HG03108 (cell line): ENCODE measurements around the gene AGBL3.
A peak's percentile ranks its signal among the peaks of the same experiment; 100 is the strongest.

Experiments
- ATAC-seq: cut with Tn5 transposase; IDR thresholded peaks from one replicate; pipeline ENCODE4 v1.9.1; 2021; ENCODE audit warnings: moderate library complexity; ENCODE audit not compliant: unreplicated experiment

Gene AGBL3

DNA sequence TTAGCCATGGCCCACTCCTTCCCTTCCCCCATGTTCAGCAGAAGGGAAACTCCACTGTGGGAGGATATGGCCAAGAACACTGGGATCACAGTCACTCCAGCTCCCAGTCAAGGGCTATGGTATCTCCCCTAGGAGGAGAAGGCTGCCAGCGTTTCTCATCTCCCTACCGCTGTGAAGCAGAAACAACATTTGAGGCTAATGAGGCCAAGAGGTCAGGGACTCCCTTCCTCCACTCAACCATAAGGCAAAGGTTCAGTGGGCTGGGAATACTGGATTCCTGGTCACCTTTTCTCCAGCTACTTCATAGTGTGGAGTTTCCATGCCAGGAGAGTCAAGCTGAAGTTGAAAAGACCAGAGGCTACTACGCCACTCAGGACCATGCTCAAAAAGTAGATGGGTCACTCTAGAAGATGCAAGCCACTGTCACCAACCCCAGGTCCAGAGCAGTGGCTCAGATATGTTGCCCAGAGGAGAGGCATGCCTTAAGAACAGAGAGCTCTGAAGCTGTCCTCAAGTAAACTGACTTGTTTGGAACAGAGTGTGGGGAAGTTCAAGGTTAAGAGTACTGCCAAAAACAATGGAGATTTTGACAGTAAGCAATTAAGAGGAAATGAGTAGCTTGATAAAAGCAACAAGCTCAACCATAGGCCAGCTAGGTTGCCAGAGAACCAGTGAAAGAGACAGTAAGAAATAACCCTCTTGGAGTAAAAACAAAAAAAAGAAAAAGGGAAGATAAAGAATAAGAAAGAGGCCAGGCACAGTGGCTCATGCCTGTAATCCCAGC, 157.8 kb downstream of the AGBL3 start:
- no peak for ATAC-seq

DNA sequence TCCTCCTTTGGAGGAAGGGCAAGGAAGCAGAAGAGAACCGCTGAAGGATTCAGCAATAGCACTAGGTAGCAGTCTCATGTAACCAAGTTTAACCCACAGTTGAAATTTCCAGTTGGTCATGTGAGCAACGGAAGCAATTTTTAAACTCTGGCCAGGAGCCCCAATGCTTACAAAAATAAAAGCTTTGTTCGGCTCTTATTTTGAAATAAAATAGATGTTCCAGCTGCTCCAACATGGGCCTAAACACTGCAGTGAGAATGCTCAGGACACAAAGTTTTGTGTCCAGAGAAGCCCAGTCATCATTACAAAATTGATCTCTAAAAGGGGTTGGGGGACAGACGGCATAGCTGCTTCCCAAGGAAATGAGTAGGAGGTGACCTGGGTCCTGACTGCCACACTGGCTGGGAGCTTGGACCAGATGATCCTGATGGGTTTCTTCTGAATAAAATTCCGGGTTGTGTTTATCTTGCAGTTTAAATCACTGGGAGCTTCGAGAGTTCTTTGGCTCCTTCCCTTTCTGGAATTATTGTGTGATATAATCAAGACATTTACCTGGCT, 161.1 kb downstream of the AGBL3 start:
- ATAC-seq: peak; percentile 25

DNA sequence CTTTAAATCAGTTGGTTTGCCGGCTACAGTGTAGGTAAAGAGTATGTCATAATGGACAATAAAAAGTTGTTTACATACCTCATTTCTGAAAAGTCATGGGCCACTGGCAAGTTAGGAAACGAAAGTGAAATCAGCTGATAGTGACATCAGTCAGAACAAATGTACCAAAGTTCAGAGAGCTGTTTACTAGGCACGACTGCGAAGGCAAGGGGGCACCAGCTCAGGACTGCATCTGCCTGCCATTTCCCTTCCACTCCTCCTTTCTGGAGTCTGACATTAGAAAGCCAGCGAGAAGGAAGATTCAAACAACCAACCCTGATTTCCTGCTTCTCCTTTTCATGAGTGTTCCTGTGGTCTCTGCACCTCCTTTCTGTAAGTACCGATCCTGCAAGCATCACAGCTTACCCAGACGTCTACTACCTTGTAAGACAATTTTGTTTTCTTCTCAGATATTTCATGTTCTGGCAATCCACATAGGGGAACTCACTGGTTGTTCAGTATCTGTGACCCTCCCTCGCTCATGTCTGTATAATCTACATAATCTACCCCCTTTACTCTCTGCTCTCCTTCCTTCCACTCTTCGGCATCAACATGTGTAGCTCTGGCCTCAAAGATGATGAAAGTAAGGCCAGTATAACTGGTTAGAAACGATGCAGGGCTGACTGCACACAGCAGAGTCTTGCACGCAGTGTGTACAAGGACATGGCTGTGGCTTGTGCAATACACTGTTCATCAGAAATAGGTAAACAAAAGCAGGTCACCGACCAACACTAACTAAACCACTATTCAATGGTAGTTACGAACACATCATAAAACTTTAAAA, 161.8 kb downstream of the AGBL3 start, which contains the start of gene TMEM140:
Gene TMEM140, plus strand, starts transcription at position 174 of the 823 bp plus-strand sequence. CDS start 16,370 bp downstream, outside the sequence.
- ATAC-seq: peak; percentile 68

DNA sequence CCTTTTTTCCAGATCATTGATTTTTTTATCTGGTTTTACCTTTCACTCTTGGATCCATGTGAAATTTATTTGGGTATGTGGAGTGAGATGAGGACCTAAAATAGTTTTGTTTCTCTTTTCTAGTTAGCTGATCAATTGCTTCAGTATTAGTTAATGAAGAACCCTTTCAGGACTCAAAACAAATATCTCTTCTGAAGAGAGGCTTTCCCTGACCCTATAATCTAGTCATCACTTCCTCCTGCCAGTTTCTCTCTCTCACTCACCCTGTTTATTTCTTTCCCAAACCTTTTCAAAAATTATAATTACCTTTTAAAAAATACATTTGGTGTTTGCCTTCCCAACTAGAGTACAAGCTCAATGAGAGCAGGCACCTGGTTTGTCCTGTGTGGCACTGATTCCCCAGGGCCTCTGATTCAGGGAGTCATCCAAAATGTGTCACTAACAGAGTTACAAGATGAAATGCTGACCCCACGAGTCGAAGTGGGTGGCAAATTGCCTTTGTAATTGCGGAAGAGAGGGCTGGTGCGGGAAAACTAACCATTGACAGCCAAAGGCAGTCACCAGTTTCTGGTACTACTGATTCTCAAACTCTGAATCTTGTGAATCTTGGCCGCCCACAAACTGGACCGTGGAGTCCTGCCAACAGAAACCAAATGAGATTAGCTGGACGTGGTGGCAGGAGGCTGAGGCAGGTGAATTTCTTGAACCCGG, 163.9 kb downstream of the AGBL3 start:
- no peak for ATAC-seq

DNA sequence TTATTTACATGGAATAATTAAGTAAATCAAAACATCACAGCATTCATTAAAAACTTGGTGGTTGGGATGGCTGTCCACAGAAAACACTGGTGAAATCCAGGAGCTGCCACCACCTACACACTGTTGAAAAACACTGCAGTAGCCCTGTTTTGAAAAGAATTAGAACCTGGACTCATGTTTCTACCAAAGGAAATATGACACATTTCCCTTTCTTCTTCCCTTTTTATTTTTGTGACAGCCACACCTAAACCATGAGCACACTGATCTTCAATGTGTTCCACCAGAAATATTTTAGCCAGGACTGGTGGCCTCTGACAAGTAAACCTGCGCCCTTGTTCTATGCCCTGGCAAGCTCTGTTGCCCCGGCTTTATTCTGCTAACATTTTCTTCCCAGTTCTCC, 164.8 kb downstream of the AGBL3 start:
- no peak for ATAC-seq

DNA sequence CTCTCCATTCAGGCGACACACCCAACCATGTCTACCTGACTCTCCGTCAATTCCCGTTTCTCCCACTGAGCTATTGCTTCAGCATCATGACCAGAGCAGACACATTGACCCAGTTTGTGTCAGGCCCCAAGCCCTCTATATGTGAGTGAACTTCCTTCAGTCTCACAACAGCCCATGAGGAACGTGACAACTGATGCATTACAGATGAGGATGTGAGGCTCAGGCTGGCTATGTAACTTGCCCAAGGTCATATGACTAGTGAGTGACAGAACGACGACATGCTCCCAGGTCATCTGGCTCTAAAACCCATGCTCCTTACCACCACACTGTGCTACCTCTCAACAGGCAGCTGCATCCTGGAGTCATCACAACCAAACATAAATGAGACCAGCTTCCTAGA, 165.2 kb downstream of the AGBL3 start:
- ATAC-seq: peak; percentile 24

DNA sequence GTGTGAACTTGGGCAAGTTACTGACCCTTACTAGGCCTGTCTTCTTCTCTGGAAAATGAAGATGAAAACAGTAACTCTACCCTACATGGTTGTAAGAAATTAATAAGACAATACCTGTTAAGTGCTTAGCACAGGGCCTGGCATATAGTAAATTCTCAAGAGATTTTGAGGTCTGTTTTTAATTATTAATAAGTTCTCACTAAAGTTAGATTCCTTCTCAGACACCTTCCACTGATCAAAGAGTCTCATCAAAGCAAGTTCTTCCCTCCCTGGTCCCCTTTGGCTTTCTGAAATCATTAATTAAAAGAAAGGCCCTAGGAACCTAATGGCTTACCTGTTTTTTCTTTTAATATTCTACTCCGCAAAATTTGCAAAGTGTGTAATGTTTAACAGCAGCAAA, 166.1 kb downstream of the AGBL3 start:
- no peak for ATAC-seq

GRCh38 chr7:135154734-135155133, 168.4 kb downstream of the AGBL3 start:
- no peak for ATAC-seq

DNA sequence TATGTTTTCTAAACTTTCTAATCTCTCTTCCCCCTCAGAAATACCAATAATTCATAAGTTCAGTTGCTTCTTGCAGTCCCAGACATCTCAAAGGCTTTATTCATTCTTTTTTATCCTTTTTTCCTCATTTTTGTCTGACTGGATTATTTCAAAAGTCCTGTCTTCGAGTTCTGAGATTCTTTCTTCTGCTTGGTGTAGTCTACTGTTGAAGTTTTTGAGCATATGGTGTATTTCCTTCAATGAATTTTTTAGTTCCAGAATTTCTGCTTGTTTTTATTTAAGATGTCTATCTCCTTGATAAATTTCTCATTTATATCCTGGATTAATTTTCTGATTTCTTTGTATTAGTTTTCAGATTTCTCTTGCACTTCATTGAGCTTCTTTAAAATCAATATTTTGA, 170.0 kb downstream of the AGBL3 start:
- ATAC-seq: no peak

- ATAC-seq: no peak
Observed at GRCh38 chr7:135158141-135158655, 171.9 kb downstream of the AGBL3 start.

GRCh38 chr7:135158874-135159273, 172.6 kb downstream of the AGBL3 start:
- ATAC-seq: no peak

- no peak for ATAC-seq
Observed at GRCh38 chr7:135159359-135160085, 173.2 kb downstream of the AGBL3 start.

GRCh38 chr7:135160098-135160857, 174.0 kb downstream of the AGBL3 start:
- ATAC-seq: peak; percentile 61

GRCh38 chr7:135160858-135161653, 174.7 kb downstream of the AGBL3 start:
- no peak for ATAC-seq

- ATAC-seq: no peak
Observed at GRCh38 chr7:135161669-135162068, 175.4 kb downstream of the AGBL3 start.

GRCh38 chr7:135162382-135163001, 176.2 kb downstream of the AGBL3 start:
- no peak for ATAC-seq

- ATAC-seq: no peak
Observed at GRCh38 chr7:135164357-135165061, 178.2 kb downstream of the AGBL3 start.

- ATAC-seq: no peak
Observed at GRCh38 chr7:135165862-135166261, 179.6 kb downstream of the AGBL3 start.
